Muscle of back (tissue), 11 donors: Measurements from ENCODE around the gene DGKI. TPM values are rescaled to one million over a fixed set of nuclear protein-coding genes. Genes with fewer than 3 reads are reported as not detected.

Experiments
- DNase-seq, 3 donors: peaks; one replicate each; pipeline versions ENCODE4 v3.0.0 to v3.0.0-alpha.2; 2013
- polyA plus RNA-seq, 10 donors: library from polyadenylated mRNA; unstranded; fragments of 120-200 nt; gene quantifications; one replicate each; pipeline ENCODE4 v1.2.1, GENCODE V29; 2013; ENCODE audit not compliant: insufficient read length in 10 of 10

Gene DGKI
- polyA plus RNA-seq, 10 donors, result 0.44 to 1.5 (median 0.66) TPM

DNA sequence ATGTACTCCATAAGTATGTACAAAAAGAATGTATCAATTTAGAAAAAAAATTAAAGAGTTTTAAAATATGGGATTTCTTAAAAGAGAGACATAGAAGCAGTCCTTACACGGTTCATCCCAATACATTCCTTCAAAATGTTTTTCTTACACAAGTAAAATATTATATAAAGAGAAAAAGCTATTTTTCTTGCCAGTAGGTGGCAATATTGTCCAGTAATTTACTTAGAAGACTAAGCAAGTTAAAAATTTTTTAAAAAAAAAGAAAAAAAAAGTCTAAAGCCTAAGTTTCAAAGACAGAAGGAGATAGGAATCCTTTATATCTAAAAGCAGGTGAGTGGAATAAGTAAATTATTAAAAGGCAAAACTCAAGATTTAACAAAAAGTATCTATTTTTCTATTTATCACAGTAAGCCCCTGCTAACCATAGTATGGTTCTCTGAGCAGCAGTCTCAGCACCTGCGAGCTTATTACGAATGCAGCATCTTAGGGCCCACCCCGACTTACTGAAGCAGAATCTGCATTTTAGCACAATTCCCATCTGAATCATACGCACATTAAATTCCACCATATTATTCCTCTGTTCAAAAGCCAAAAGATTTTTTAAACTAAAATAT, 240.6 kb downstream of the DGKI start:
- DNase-seq, result peak; percentile 40 to 59 (median 41)

GRCh38 chr7:137603043-137603442, 243.7 kb downstream of the DGKI start:
- DNase-seq, result no peak

- no peak for DNase-seq
Measured at GRCh38 chr7:137601642-137602041, 245.1 kb downstream of the DGKI start.

DNA sequence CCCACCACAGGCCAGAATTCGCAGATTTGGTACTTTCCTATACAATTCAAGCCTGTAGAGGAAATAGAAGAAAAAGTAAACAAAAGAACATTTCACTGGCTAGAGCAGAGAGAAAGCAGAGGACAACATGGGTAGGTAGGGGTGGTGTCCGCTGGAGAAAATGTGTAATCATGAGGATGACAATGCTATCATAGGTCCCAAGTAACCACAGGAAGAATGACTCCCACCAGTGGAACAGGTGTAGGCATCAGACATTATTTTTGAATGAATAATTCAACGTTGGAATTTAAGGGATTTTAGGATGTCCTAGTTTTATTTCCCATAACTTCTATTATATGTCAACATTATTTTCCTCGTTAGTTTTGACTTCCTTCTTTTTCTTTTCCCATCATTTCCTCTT, 248.9 kb downstream of the DGKI start:
- DNase-seq, result no peak

DNA sequence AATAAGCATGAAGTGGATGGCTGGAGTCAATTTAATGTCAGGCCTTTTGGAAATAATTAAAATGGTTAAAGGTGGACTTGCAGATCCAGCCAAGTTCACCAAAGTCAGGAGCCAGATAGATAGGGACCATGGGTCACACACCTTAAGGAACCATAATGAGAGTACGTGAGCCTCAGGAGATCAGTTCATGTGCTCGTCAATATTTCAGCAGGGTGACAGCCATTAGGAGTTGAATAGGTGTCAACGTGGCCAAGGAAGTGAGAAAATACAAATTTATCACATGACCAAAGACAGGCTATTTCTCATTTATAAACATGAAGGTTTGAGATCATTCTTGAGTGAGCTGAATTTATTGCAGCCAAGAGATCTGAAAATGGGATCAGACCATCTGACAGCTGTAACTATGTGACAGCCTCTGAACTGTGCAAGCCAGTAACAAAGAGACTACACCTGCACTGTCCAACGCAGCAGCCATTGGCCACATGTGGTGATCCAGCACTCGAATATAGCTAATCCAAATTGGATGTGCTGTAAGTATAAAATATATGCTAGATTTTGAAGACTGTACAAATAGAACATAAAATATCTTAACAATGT, 253.6 kb downstream of the DGKI start:
- no peak for DNase-seq

GRCh38 chr7:137592232-137592896, 254.4 kb downstream of the DGKI start:
- DNase-seq, result peak; percentile 67 to 90 (median 77)

- DNase-seq, result peak in 2 of 3 donors; percentile 38 to 39
Measured at GRCh38 chr7:137591421-137591837, 255.3 kb downstream of the DGKI start.

- no peak for DNase-seq
Measured at GRCh38 chr7:137590756-137591305, 255.9 kb downstream of the DGKI start.

- no peak for DNase-seq
Measured at GRCh38 chr7:137590071-137590755, 256.6 kb downstream of the DGKI start.

DNA sequence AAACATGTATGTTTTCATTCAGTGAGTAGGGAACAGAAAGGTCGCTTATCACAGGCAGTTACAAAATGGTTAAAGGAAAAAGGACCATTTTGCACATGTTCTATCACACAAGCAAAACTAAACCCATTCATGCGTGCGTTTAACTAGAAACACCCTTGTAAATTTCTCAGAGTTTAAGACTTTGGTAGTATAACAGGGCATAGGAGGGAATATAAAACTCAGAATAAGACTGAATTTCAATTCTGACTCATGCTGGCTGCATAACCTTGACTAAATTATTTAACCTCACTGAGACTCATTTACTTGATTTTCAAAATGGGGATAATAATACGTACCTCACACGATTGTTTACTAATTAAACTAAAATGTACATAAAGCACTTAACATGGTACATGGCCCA, 259.4 kb downstream of the DGKI start:
- no peak for DNase-seq

GRCh38 chr7:137585591-137585990, 261.2 kb downstream of the DGKI start:
- DNase-seq, result no peak

GRCh38 chr7:137583172-137583571, 263.6 kb downstream of the DGKI start:
- DNase-seq, result no peak

GRCh38 chr7:137579913-137580640, 266.7 kb downstream of the DGKI start:
- peak in 1 of 3 donors; percentile 74 for DNase-seq

DNA sequence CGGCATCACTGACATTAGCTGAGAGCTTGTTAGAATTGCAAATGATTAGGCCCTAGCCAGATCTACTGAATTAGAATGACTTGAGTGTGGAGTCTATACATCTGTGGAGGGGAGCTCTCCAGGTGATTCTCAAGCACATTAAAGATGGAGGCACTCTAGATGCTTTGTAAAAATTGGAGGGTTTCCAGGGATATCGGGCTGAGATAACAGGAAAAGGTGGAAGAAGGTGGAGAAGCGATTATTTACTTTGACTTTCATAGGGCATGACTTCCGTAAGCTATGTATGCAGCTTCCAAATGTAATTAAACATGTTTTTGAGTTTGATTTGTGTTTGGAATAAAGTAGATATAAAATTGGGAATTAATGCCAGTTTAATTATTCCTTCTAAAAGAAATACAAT, 268.2 kb downstream of the DGKI start:
- DNase-seq, result no peak

GRCh38 chr7:137577184-137577583, 269.6 kb downstream of the DGKI start:
- no peak for DNase-seq

DNA sequence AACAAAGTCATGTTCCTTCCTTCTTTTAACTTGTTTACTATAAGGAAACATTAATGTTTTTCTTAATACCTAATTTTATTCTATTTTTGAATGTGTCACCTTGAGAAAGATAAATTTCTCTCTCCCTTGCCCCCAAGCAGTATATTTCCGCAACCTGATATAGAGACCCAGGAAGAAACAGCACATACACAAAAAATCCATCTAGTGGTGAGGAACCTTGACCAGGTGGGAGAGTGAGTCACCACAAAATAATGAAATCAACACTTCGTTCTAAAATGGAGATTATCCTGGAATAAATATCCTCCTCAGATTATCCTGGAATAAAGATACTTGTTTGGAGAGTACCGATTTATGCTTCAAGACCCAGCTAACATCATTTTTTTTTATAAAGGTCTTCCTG, 270.3 kb downstream of the DGKI start:
- no peak for DNase-seq

DNA sequence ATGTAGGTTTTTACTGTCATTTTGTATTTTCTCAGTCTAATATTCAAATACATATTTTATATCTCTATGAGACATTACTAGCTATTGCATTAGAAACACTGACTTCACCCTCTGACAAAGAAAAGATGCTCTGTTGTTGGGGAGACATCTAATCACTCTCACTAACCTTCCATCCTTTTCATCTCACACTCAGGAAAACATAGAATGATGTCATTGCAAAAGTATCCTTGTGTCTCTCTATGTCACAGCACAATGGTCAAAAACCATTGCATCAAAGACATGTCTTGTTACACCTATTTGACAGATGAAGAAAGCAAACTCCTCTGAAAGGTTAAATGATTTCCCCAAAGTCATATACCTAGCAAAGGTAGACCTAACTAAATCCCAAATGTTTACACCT, 272.0 kb downstream of the DGKI start:
- no peak for DNase-seq

DNA sequence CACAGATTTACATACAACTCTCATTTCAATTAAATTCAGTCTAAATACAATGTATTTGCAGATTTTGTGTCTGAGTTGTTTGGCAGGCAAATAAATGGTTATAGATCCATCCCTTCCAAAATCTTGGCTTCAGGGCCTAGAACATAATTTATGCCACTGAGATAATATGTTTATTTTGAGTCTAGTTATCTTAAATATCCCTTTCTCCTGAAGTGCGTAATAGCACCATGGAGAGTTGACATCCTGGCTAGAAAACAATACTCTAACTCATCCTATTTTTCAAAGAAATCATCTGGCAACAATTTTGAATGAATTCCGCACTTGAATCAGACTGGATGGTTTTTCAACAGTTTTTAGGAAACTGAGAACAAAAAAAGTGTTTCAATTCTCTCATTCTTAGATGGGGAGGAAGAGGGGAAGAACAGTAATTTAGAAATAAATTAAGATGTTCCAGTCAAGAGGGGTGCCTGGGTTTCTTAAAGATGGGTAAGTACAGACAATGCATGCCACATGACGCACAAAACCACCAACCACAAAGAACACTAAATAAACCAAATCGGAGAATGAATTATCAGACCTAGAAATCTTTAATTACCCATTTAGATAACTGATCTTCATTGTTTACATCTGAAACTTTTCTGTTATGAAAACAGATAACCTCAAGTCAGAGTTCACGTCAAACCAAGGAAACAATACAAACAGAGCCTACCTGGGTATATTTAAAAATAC, 274.6 kb downstream of the DGKI start:
- peak; percentile 62 to 90 (median 77) for DNase-seq

GRCh38 chr7:137564677-137565076, 282.1 kb downstream of the DGKI start:
- DNase-seq, result no peak

- no peak for DNase-seq
Measured at GRCh38 chr7:137563981-137564380, 282.8 kb downstream of the DGKI start.

DNA sequence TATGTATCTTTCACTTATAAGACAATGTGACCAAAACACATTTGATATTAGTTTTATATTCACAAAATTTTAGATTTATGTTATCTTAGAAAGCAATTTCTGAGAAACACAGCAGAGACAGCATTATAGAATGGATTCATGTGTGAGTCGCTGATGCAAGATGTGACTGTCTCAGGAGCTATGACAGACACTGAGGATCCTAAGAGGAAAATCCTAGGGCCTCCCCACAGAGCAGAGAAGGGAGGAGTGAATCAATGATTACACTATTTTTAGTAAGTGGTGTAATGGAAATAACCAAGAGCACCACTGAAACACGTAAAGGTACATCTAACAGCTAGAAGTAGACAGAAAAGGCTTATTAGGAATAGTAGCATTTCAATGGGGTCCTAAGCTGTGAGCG, 299.3 kb downstream of the DGKI start:
- DNase-seq, result no peak
